ENCODE measurements around the gene INO80C. TPM values are rescaled to one million over a fixed set of nuclear protein-coding genes. Genes with fewer than 3 reads are reported as not detected.

INO80C gene
- total RNA-seq, 2 experiments from 2014 or later: 17.3 to 21.7 TPM

- no peaks in the 10 kb centered on the region for H3K27me3 Mint-ChIP-seq
- POLR2A ChIA-PET: no interaction called here
- no peak overlapping the region for H3K27ac Mint-ChIP-seq
- DNase-seq: no peak
- H3K4me3 Mint-ChIP-seq: no peak overlapping the region
- no peaks in the 10 kb centered on the region for H3K4me1 Mint-ChIP-seq
- H3K36me3 Mint-ChIP-seq: peaks cover 21% of the 10 kb centered on the region
- ATAC-seq (ENCODE audit: low read depth): no peak
- peaks cover 3% of the 10 kb centered on the region for H3K9me3 Mint-ChIP-seq
Observed at GRCh38 chr18:35470435-35470834, 27.3 kb downstream of the INO80C start.

GRCh38 chr18:35469725-35470124 lies 28.0 kb downstream of the INO80C start:
- POLR2A ChIA-PET: no interaction called here
- DNase-seq: no peak
- Mint-ChIP-seq H3K36me3 (peaks cover 16% of the 10 kb centered on the region), H3K4me3 (no peak overlapping the region), H3K9me3 (no peaks in the 10 kb centered on the region), H3K4me1 (no peaks in the 10 kb centered on the region), H3K27ac (no peak overlapping the region), H3K27me3 (no peaks in the 10 kb centered on the region)
- ATAC-seq (ENCODE audit: low read depth): no peak

GRCh38 chr18:35468711-35469110 lies 29.0 kb downstream of the INO80C start:
- H3K27ac Mint-ChIP-seq: no peak overlapping the region
- no peaks in the 10 kb centered on the region for H3K27me3 Mint-ChIP-seq
- H3K9me3 Mint-ChIP-seq: no peaks in the 10 kb centered on the region
- no peak for ATAC-seq (ENCODE audit: low read depth)
- peaks cover 12% of the 10 kb centered on the region for H3K36me3 Mint-ChIP-seq
- DNase-seq: no peak
- POLR2A ChIA-PET: no interaction called here
- H3K4me1 Mint-ChIP-seq: no peaks in the 10 kb centered on the region
- H3K4me3 Mint-ChIP-seq: no peak overlapping the region

GRCh38 chr18:35467624-35468016 lies 30.1 kb downstream of the INO80C start:
- Mint-ChIP-seq H3K27me3 (no peaks in the 10 kb centered on the region), H3K27ac (no peak overlapping the region), H3K9me3 (no peaks in the 10 kb centered on the region), H3K36me3 (peaks cover 2% of the 10 kb centered on the region), H3K4me1 (peaks cover 3% of the 10 kb centered on the region), H3K4me3 (no peak overlapping the region)
- POLR2A ChIA-PET: no interaction called here
- ATAC-seq (ENCODE audit: low read depth): no peak
- DNase-seq: no peak

GRCh38 chr18:35466815-35467623 lies 30.7 kb downstream of the INO80C start:
- DNase-seq (no peak), ATAC-seq (ENCODE audit: low read depth) (no peak)
- Mint-ChIP-seq H3K36me3 (no peaks in the 10 kb centered on the region), H3K4me3 (no peak overlapping the region), H3K27me3 (no peaks in the 10 kb centered on the region), H3K9me3 (no peaks in the 10 kb centered on the region), H3K4me1 (peaks cover 3% of the 10 kb centered on the region), H3K27ac (no peak overlapping the region)
- POLR2A ChIA-PET: no interaction called here

GRCh38 chr18:35466334-35466733 lies 31.4 kb downstream of the INO80C start:
- Mint-ChIP-seq H3K27me3 (no peaks in the 10 kb centered on the region), H3K27ac (no peak overlapping the region), H3K4me1 (peaks cover 3% of the 10 kb centered on the region), H3K4me3 (no peak overlapping the region), H3K9me3 (no peaks in the 10 kb centered on the region), H3K36me3 (no peaks in the 10 kb centered on the region)
- DNase-seq (no peak), ATAC-seq (ENCODE audit: low read depth) (no peak)
- POLR2A ChIA-PET: no interaction called here

GRCh38 chr18:35465329-35465728 lies 32.4 kb downstream of the INO80C start:
- no peak overlapping the region for H3K27ac Mint-ChIP-seq
- H3K4me3 Mint-ChIP-seq: no peak overlapping the region
- no peaks in the 10 kb centered on the region for H3K27me3 Mint-ChIP-seq
- H3K9me3 Mint-ChIP-seq: no peaks in the 10 kb centered on the region
- POLR2A ChIA-PET: no interaction called here
- DNase-seq (no peak), ATAC-seq (ENCODE audit: low read depth) (no peak)
- H3K36me3 Mint-ChIP-seq: no peaks in the 10 kb centered on the region
- H3K4me1 Mint-ChIP-seq: peaks cover 3% of the 10 kb centered on the region

GRCh38 chr18:35464831-35465279 lies 32.9 kb downstream of the INO80C start:
- POLR2A ChIA-PET: no interaction called here
- no peak overlapping the region for H3K4me3 Mint-ChIP-seq

GRCh38 chr18:35463827-35464226 lies 33.9 kb downstream of the INO80C start:
- no peak for ATAC-seq (ENCODE audit: low read depth)
- POLR2A ChIA-PET: no interaction called here
- no peak overlapping the region for H3K4me3 Mint-ChIP-seq
- H3K27me3 Mint-ChIP-seq: no peaks in the 10 kb centered on the region
- no peaks in the 10 kb centered on the region for H3K9me3 Mint-ChIP-seq
- peaks cover 3% of the 10 kb centered on the region for H3K4me1 Mint-ChIP-seq
- no peak for DNase-seq
- no peak overlapping the region for H3K27ac Mint-ChIP-seq
- H3K36me3 Mint-ChIP-seq: no peaks in the 10 kb centered on the region

More at GRCh38 chr18:35464831-35465279, 32.9 kb downstream of the INO80C start:
- Mint-ChIP-seq H3K4me1 (peaks cover 3% of the 10 kb centered on the region), H3K27ac (no peak overlapping the region), H3K36me3 (no peaks in the 10 kb centered on the region), H3K9me3 (no peaks in the 10 kb centered on the region), H3K27me3 (no peaks in the 10 kb centered on the region)
- ATAC-seq (ENCODE audit: low read depth) (no peak), DNase-seq (no peak)

- POLR2A ChIA-PET: interaction anchor here (0.6 kb wide), 1 partner anchor 16 kb away, joined by 3 read pairs; no protein-coding TSS in a partner anchor
Observed at GRCh38 chr18:35463050-35463449, 34.7 kb downstream of the INO80C start.

GRCh38 chr18:35460736-35461161 lies 37.0 kb downstream of the INO80C start:
- Mint-ChIP-seq H3K27ac (no peak overlapping the region), H3K4me1 (peaks cover 3% of the 10 kb centered on the region)

More at GRCh38 chr18:35463050-35463449, 34.7 kb downstream of the INO80C start:
- no peak for ATAC-seq (ENCODE audit: low read depth)
- peaks cover 3% of the 10 kb centered on the region for H3K4me1 Mint-ChIP-seq
- H3K27me3 Mint-ChIP-seq: no peaks in the 10 kb centered on the region
- H3K4me3 Mint-ChIP-seq: no peak overlapping the region
- no peak for DNase-seq
- no peak overlapping the region for H3K27ac Mint-ChIP-seq
- H3K9me3 Mint-ChIP-seq: no peaks in the 10 kb centered on the region
- H3K36me3 Mint-ChIP-seq: no peaks in the 10 kb centered on the region

GRCh38 chr18:35459997-35460396 lies 37.8 kb downstream of the INO80C start:
- ATAC-seq (ENCODE audit: low read depth) (no peak), DNase-seq (no peak)
- Mint-ChIP-seq H3K36me3 (no peaks in the 10 kb centered on the region), H3K4me3 (no peak overlapping the region), H3K9me3 (peaks cover 1% of the 10 kb centered on the region), H3K27me3 (no peaks in the 10 kb centered on the region), H3K27ac (no peak overlapping the region), H3K4me1 (peaks cover 3% of the 10 kb centered on the region)
- POLR2A ChIA-PET: no interaction called here

More at GRCh38 chr18:35460736-35461161, 37.0 kb downstream of the INO80C start:
- Mint-ChIP-seq H3K9me3 (peaks cover 1% of the 10 kb centered on the region), H3K36me3 (no peaks in the 10 kb centered on the region), H3K4me3 (no peak overlapping the region), H3K27me3 (no peaks in the 10 kb centered on the region)
- DNase-seq: no peak
- POLR2A ChIA-PET: no interaction called here
- ATAC-seq (ENCODE audit: low read depth): no peak

GRCh38 chr18:35458677-35459441 lies 38.9 kb downstream of the INO80C start:
- no peaks in the 10 kb centered on the region for H3K36me3 Mint-ChIP-seq
- ATAC-seq (ENCODE audit: low read depth) (no peak), DNase-seq (no peak)
- peaks cover 1% of the 10 kb centered on the region for H3K9me3 Mint-ChIP-seq
- no peak overlapping the region for H3K4me3 Mint-ChIP-seq
- no peaks in the 10 kb centered on the region for H3K27me3 Mint-ChIP-seq
- peaks cover 3% of the 10 kb centered on the region for H3K4me1 Mint-ChIP-seq
- H3K27ac Mint-ChIP-seq: no peak overlapping the region
- POLR2A ChIA-PET: no interaction called here

GRCh38 chr18:35458271-35458670 lies 39.5 kb downstream of the INO80C start:
- Mint-ChIP-seq H3K27me3 (no peaks in the 10 kb centered on the region), H3K27ac (no peak overlapping the region), H3K9me3 (peaks cover 1% of the 10 kb centered on the region), H3K36me3 (no peaks in the 10 kb centered on the region), H3K4me3 (no peak overlapping the region), H3K4me1 (peaks cover 3% of the 10 kb centered on the region)
- DNase-seq: no peak
- POLR2A ChIA-PET: no interaction called here
- no peak for ATAC-seq (ENCODE audit: low read depth)

All from activated naive CD8-positive, alpha-beta T cell treated with anti-CD3 and anti-CD28 coated beads, Interleukin-2, amount 10 ng/mL, durations not matched to agents 7 days and 5 days (primary cell).